Ovary (tissue), 9 donors: ENCODE data around the gene IDI2. TPM values are rescaled to one million over a fixed set of nuclear protein-coding genes. Genes with fewer than 3 reads are reported as not detected.

Source experiments
- DNase-seq, 5 donors: peaks; one replicate each; pipeline ENCODE4 v3.0.0-alpha.2; 2019 to 2020
- H3K27ac ChIP-seq, 2 donors: fragments of 200-600 bp; one replicate each; pipeline versions ENCODE4 v1.5.1 to v1.8.0; 2019 to 2022
- H3K27me3 ChIP-seq: fragments of 200-600 bp; one replicate; pipeline ENCODE4 v1.8.0; 2022
- H3K36me3 ChIP-seq: fragments of 200-600 bp; sonication (generic); one replicate; pipeline ENCODE4 v1.5.1; 2019
- H3K4me1 ChIP-seq: one replicate; pipeline ENCODE4 v1.8.1; 2013; ENCODE audit warnings: mild to moderate bottlenecking, moderate library complexity; ENCODE audit not compliant: insufficient read depth
- H3K4me3 ChIP-seq: fragments of 200-600 bp; sonication (generic); one replicate; pipeline ENCODE4 v1.5.1; 2017
- H3K9me3 ChIP-seq, 2 donors: fragments of 200-600 bp in 1 of 2; sonication (generic) in 1 of 2; one replicate each; pipeline versions ENCODE4 v1.5.1 to v1.8.1; 2013 to 2019; ENCODE audit warnings: mild to moderate bottlenecking in 1 of 2, moderate library complexity in 1 of 2
- EP300 ChIP-seq: sonication (generic); formaldehyde crosslinking; IDR thresholded peaks from one replicate; pipeline ENCODE4 v1.6.1; 2017; ENCODE audit warnings: antibody characterized with exemption
- POLR2A ChIP-seq: fragments of 450-650 bp; IDR thresholded peaks from one replicate; pipeline ENCODE4 v1.6.1; 2017; ENCODE audit warnings: antibody characterized with exemption, mild to moderate bottlenecking, moderate library complexity
- WGBS, 3 donors: extraction: QIAGEN DNeasy Blood & Tissue Kit in 1 of 3; methylation state at CpG; one replicate each; pipeline versions ENCODE4 v1.1.5 to v1.1.7; 2013 to 2017; 5-methylcytosine and 5-hydroxymethylcytosine counted together
- intact Hi-C, 4 donors: fragments of 100-400 bp; cut with DNase I; formaldehyde crosslinking; loops; one replicate each; pipeline versions ENCODE4 v1.11.0 to v1.15.1; 2022 to 2023
- polyA plus RNA-seq, 2 donors: library from polyadenylated mRNA; stranded (reverse); fragments of 200-250 nt in 1 of 2; fragments of 350-450 nt in 1 of 2; fragmentation: Illumina TruSeq in 1 of 2; extraction: RNeasy Lipid Tissue Mini Kit (QIAGEN cat#74804) in 1 of 2; gene quantifications; one replicate each; pipeline ENCODE4 v1.2.3, GENCODE V29; 2013 to 2014
- total RNA-seq, 7 donors: library from RNA; depleted of rRNA in 2 of 7; stranded (reverse); fragments of >200 nt in 2 of 7; fragmentation: NEBNext Ultra II Directional in 3 of 7; extraction: Animal tissue kit (Norgen Biotek cat#: 25700) in 3 of 7; gene quantifications; one replicate each; pipeline versions ENCODE4 v1.1.0 to v1.2.4, GENCODE V29; 2016 to 2023
- TF ChIP-seq, protein P1 (sequence below), 3 donors: fragments of 450-650 bp in 2 of 3; fragments of 200-600 bp in 1 of 3; IDR thresholded peaks; one replicate each; pipeline versions ENCODE4 v1.5.1 to v1.8.0; 2016 to 2022; ENCODE audit warnings: antibody characterized with exemption in 3 of 3, mild to moderate bottlenecking in 1 of 3
- donor health status: DM: no; HTN: no; CAD: no; lungs with moderate emphysema.
- donor health status: DM: no; HTN: no; CAD: no.
- donor health status: Bipolar disorder and iron deficiency.
- donor health status: DM: yes; HTN: yes; CAD: no.
- donor health status: DM: no; HTN: no; CAD: no.
- donor health status: DM: yes; HTN: yes; CAD: no.

Gene IDI2
- total and polyA plus RNA-seq, 9 donors, result not detected

DNA sequence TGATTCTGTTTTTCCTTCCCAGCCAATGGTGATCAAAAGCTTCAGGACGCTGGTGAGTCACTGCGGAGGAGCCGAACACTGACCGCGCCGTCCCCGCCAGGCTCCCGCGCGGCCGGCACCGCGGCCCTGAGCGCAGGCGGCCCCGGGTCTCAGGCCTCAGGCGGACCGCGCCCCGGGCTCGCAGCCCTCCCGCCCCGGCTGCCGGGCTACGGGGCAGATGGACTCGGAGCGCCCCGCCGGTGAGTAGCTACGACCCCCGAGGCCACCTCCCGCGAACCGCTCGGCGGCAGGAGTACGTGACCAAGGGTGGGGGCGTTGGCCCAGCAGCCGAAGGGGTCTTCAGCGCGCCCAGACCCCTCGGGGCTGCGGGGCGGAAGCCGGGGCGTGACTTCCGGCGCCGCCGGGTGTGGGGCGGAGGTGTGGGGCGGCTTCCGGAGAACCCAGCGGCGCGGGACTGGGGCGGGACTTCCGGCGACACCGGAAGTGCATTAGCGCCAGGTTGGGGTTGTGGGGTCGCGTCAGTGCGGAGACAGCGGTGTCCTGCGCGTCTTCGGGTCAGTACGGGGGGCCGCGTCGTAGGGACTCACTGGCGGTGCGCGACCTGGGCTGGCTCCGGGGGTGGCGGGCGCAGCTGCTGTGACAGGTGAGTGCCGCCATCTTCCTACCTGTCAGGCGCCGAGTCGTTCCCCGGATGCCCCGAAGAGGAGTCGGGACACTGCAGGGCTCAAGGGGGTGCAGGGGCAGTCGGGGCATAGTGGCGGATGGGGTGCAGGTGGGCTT, 30.9 kb upstream of the IDI2 start, which contains the start of gene WDR37:
Gene WDR37 (plus strand): TSS at position 60 of the 780 bp plus-strand sequence. CDS start 15,771 bp downstream, outside the sequence.
- peak; percentile 66 for TF ChIP-seq POLR2A
- TF ChIP-seq, protein P1, sequence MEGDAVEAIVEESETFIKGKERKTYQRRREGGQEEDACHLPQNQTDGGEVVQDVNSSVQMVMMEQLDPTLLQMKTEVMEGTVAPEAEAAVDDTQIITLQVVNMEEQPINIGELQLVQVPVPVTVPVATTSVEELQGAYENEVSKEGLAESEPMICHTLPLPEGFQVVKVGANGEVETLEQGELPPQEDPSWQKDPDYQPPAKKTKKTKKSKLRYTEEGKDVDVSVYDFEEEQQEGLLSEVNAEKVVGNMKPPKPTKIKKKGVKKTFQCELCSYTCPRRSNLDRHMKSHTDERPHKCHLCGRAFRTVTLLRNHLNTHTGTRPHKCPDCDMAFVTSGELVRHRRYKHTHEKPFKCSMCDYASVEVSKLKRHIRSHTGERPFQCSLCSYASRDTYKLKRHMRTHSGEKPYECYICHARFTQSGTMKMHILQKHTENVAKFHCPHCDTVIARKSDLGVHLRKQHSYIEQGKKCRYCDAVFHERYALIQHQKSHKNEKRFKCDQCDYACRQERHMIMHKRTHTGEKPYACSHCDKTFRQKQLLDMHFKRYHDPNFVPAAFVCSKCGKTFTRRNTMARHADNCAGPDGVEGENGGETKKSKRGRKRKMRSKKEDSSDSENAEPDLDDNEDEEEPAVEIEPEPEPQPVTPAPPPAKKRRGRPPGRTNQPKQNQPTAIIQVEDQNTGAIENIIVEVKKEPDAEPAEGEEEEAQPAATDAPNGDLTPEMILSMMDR (IDR thresholded peaks at IDR 0.05), result no peak
- intact Hi-C loops, result loop anchor here in 2 of 4 donors (10.0 kb wide), 2 partner anchors 122 to 372 kb away; partner anchors contain the start of genes DIP2C (in 1 of the 2) and LARP4B (in 1 of the 2)

DNA sequence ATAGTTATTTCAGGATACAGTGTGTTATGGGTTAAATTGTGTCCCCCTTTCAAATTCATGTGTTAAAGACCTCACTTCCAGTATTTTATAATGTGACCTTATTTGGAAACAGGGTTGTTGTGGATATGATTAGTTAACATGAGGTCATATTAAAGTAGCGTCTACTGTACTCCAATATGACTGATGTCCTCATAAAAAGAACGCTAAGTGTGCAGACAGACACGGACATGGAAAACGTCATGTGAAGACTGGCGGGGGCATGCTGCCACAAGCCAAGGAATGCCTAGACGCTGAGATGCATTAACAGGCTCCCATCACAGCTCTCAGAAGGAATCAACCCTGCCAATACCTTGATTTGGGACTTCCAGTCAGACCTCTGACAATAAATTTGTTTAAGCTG, 29.0 kb upstream of the IDI2 start:
- Histone ChIP-seq H3K27me3 (no peaks in the 10 kb centered on the region), H3K9me3 (no peaks in the 10 kb centered on the region), H3K4me1 (peaks cover 11% of the 10 kb centered on the region), H3K36me3 (no peaks in the 10 kb centered on the region), H3K4me3 (no peak overlapping the region), H3K27ac (no peak overlapping the region)
- no peak for TF ChIP-seq EP300
- no peak for TF ChIP-seq POLR2A
- TF ChIP-seq, protein P1 (IDR thresholded peaks at IDR 0.05), result no peak
- intact Hi-C loops, result loop anchor here in 2 of 4 donors (10.0 kb wide), 2 partner anchors 120 to 370 kb away; partner anchors contain the start of genes DIP2C (in 1 of the 2) and LARP4B (in 1 of the 2)
- 66 to 75% (median 70%) methylated on average over 6 of the region's 6 CpGs for WGBS, 3 donors
- no peak for DNase-seq

More for the DNA sequence above, 30.9 kb upstream of the IDI2 start, which contains the start of gene WDR37:
- H3K9me3 ChIP-seq, result no peaks in the 10 kb centered on the region
- H3K27me3 ChIP-seq, result no peaks in the 10 kb centered on the region
- peak; percentile 83 to 93 (median 89) for DNase-seq
- H3K27ac ChIP-seq, result peak within 1 kb of the TSS; percentile 92 to 93
- peaks cover 9% of the 10 kb centered on the region for H3K4me1 ChIP-seq
- H3K36me3 ChIP-seq, result no peaks in the 10 kb centered on the region
- 0 to 1% (median 0%) methylated on average over 49 to 86 of the region's 87 CpGs for WGBS, 3 donors
- H3K4me3 ChIP-seq, result peak within 1 kb of the TSS; percentile 69

GRCh38 chr10:1050554-1050953, 24.9 kb upstream of the IDI2 start:
- H3K27ac ChIP-seq, result no peak overlapping the region
- H3K9me3 ChIP-seq, result no peaks in the 10 kb centered on the region
- intact Hi-C loops, result loop anchor here in 2 of 4 donors (10.0 kb wide), 2 partner anchors 116 to 366 kb away; partner anchors contain the start of genes DIP2C (in 1 of the 2) and LARP4B (in 1 of the 2)
- TF ChIP-seq, protein P1 (IDR thresholded peaks at IDR 0.05), result no peak
- H3K27me3 ChIP-seq, result no peaks in the 10 kb centered on the region
- DNase-seq, result no peak
- peaks cover 10% of the 10 kb centered on the region for H3K4me1 ChIP-seq
- WGBS, 3 donors, result 74 to 80% (median 79%) methylated on average over 4 of the region's 4 CpGs
- H3K4me3 ChIP-seq, result no peak overlapping the region
- no peaks in the 10 kb centered on the region for H3K36me3 ChIP-seq

GRCh38 chr10:1050145-1050544, 24.5 kb upstream of the IDI2 start:
- DNase-seq, result no peak
- Histone ChIP-seq H3K27ac (no peak overlapping the region), H3K9me3 (no peaks in the 10 kb centered on the region), H3K4me1 (peaks cover 8% of the 10 kb centered on the region), H3K27me3 (no peaks in the 10 kb centered on the region), H3K36me3 (no peaks in the 10 kb centered on the region), H3K4me3 (peak overlapping the region; percentile 94)
- intact Hi-C loops, result loop anchor here in 2 of 4 donors (10.0 kb wide), 2 partner anchors 115 to 365 kb away; partner anchors contain the start of genes DIP2C (in 1 of the 2) and LARP4B (in 1 of the 2)
- WGBS, 3 donors, result 26 to 42% (median 38%) methylated on average over 5 of the region's 5 CpGs
- TF ChIP-seq POLR2A (no peak), EP300 (no peak)
- TF ChIP-seq, protein P1 (IDR thresholded peaks at IDR 0.05), result no peak
